Esophagus (tissue), 2 donors: ENCODE measurements around the gene KLHDC7B. TPM values are rescaled to one million over a fixed set of nuclear protein-coding genes. Genes with fewer than 3 reads are reported as not detected.

Experiments
- H3K27ac ChIP-seq, 2 donors: one replicate each; pipeline ENCODE4 v1.5.1; 2013; ENCODE audit warnings: low read depth in 2 of 2, mild to moderate bottlenecking in 2 of 2, inconsistent platforms in 1 of 2, low read length in 1 of 2, moderate library complexity in 1 of 2
- H3K27me3 ChIP-seq, 2 donors: one replicate each; pipeline ENCODE4 v1.6.1; 2013; ENCODE audit warnings: low read length in 2 of 2, control low read depth in 1 of 2, mild to moderate bottlenecking in 1 of 2; ENCODE audit not compliant: insufficient read depth in 2 of 2, control insufficient read depth in 1 of 2
- H3K36me3 ChIP-seq, 2 donors: one replicate each; pipeline ENCODE4 v1.6.1; 2013; ENCODE audit warnings: low read length in 1 of 2; ENCODE audit not compliant: control insufficient read depth in 2 of 2, insufficient read depth in 2 of 2
- H3K4me1 ChIP-seq, 2 donors: one replicate each; pipeline ENCODE4 v1.6.1; 2013; ENCODE audit warnings: low read length in 1 of 2; ENCODE audit not compliant: control insufficient read depth in 2 of 2, insufficient read depth in 2 of 2
- H3K4me3 ChIP-seq, 2 donors: one replicate each; pipeline ENCODE4 v1.5.1; 2013; ENCODE audit warnings: low read length in 2 of 2, mild to moderate bottlenecking in 2 of 2, low read depth in 1 of 2, moderate library complexity in 1 of 2
- H3K9me3 ChIP-seq, 2 donors: one replicate each; pipeline ENCODE4 v1.6.1; 2013; ENCODE audit warnings: mild to moderate bottlenecking in 2 of 2, low read depth in 1 of 2, low read length in 1 of 2, moderate library complexity in 1 of 2; ENCODE audit not compliant: control insufficient read depth in 2 of 2, insufficient read depth in 1 of 2
- WGBS, 2 donors: extraction: QIAGEN DNeasy Blood & Tissue Kit; methylation state at CpG; one replicate each; pipeline ENCODE4 v1.1.7; 2013; 5-methylcytosine and 5-hydroxymethylcytosine counted together
- polyA plus RNA-seq, 2 donors: library from polyadenylated mRNA; stranded (reverse); fragments of 200-250 nt; gene quantifications; one replicate each; pipeline ENCODE4 v1.2.3, GENCODE V29; 2013
- donor health status: healthy with polysubstance abuse.
- donor health status: Bipolar disorder and iron deficiency.

Gene KLHDC7B
- under 1 TPM; 0.12 to 0.14 TPM for polyA plus RNA-seq

GRCh38 chr22:50545522-50546325 is at the start of gene KLHDC7B:
Gene KLHDC7B, plus strand, starts transcription at chr22:50545899. Its CDS starts 345 bp downstream, at chr22:50546244.
- WGBS, 2 donors, result 58 to 64% methylated on average over 10 of the region's 10 CpGs
- Histone ChIP-seq H3K9me3 (no peaks in the 10 kb centered on the region), H3K27me3 (no peaks in the 10 kb centered on the region), H3K4me3 (no peak within 1 kb of the TSS), H3K4me1 (peaks cover 4 to 19% of the 10 kb centered on the region in 2 donors), H3K36me3 (no peaks in the 10 kb centered on the region), H3K27ac (peak within 1 kb of the TSS; percentile 74 to 85)

GRCh38 chr22:50497093-50497492 is 48.6 kb upstream of the KLHDC7B start:
- no peaks in the 10 kb centered on the region for H3K9me3 ChIP-seq
- H3K4me3 ChIP-seq, result no peak overlapping the region
- H3K4me1 ChIP-seq, result peaks cover 0 to 3% of the 10 kb centered on the region in 2 donors
- H3K27ac ChIP-seq, result no peak overlapping the region
- 75 to 78% methylated on average over 6 of the region's 6 CpGs for WGBS, 2 donors
- no peaks in the 10 kb centered on the region for H3K36me3 ChIP-seq
- H3K27me3 ChIP-seq, result no peaks in the 10 kb centered on the region

- WGBS, 2 donors, result 9 to 17% methylated on average over 13 of the region's 13 CpGs
- Histone ChIP-seq H3K9me3 (no peaks in the 10 kb centered on the region), H3K27me3 (no peaks in the 10 kb centered on the region), H3K4me1 (peaks cover 0 to 3% of the 10 kb centered on the region in 2 donors), H3K27ac (peak overlapping the region; percentile 49 to 84), H3K36me3 (peaks cover 0 to 10% of the 10 kb centered on the region in 2 donors), H3K4me3 (no peak overlapping the region)
These were observed 47.3 kb upstream of the KLHDC7B start for GRCh38 chr22:50498322-50498890.

GRCh38 chr22:50500452-50500851 is 45.2 kb upstream of the KLHDC7B start:
- Histone ChIP-seq H3K27ac (no peak overlapping the region), H3K36me3 (peaks cover 0 to 22% of the 10 kb centered on the region in 2 donors), H3K4me1 (peaks cover 0 to 14% of the 10 kb centered on the region in 2 donors), H3K9me3 (no peaks in the 10 kb centered on the region), H3K4me3 (no peak overlapping the region), H3K27me3 (no peaks in the 10 kb centered on the region)
- WGBS, 2 donors, result 78 to 90% methylated on average over 12 of the region's 12 CpGs

- Histone ChIP-seq H3K4me1 (peaks cover 10 to 31% of the 10 kb centered on the region in 2 donors), H3K36me3 (peaks cover 0 to 30% of the 10 kb centered on the region in 2 donors), H3K9me3 (no peaks in the 10 kb centered on the region), H3K27ac (no peak overlapping the region), H3K27me3 (no peaks in the 10 kb centered on the region), H3K4me3 (no peak overlapping the region)
- 81 to 82% methylated on average over 6 of the region's 6 CpGs for WGBS, 2 donors
These were observed 43.6 kb upstream of the KLHDC7B start for GRCh38 chr22:50502096-50502495.

- Histone ChIP-seq H3K27me3 (no peaks in the 10 kb centered on the region), H3K36me3 (peaks cover 0 to 30% of the 10 kb centered on the region in 2 donors), H3K4me3 (no peak overlapping the region), H3K9me3 (no peaks in the 10 kb centered on the region), H3K27ac (no peak overlapping the region), H3K4me1 (peaks cover 10 to 28% of the 10 kb centered on the region in 2 donors)
- 87 to 88% methylated on average over 24 of the region's 24 CpGs for WGBS, 2 donors
These were observed 42.8 kb upstream of the KLHDC7B start for GRCh38 chr22:50502628-50503474.

- H3K27ac ChIP-seq, result no peak overlapping the region
- 82 to 83% methylated on average over 23 to 25 of the region's 26 CpGs for WGBS, 2 donors
- H3K36me3 ChIP-seq, result peaks cover 0 to 30% of the 10 kb centered on the region in 2 donors
- H3K9me3 ChIP-seq, result no peaks in the 10 kb centered on the region
- H3K4me1 ChIP-seq, result peaks cover 10 to 28% of the 10 kb centered on the region in 2 donors
- H3K4me3 ChIP-seq, result no peak overlapping the region
- no peaks in the 10 kb centered on the region for H3K27me3 ChIP-seq
These were observed 42.1 kb upstream of the KLHDC7B start for GRCh38 chr22:50503475-50504145.

GRCh38 chr22:50504369-50505211 is 41.1 kb upstream of the KLHDC7B start:
- Histone ChIP-seq H3K9me3 (no peaks in the 10 kb centered on the region), H3K27ac (peak overlapping the region in 1 of 2 donors; percentile 44), H3K4me3 (no peak overlapping the region), H3K4me1 (peaks cover 10 to 28% of the 10 kb centered on the region in 2 donors), H3K27me3 (no peaks in the 10 kb centered on the region), H3K36me3 (peaks cover 0 to 30% of the 10 kb centered on the region in 2 donors)
- 63 to 64% methylated on average over 35 to 44 of the region's 44 CpGs for WGBS, 2 donors
